A549 (cell line): ENCODE measurements around the gene NPPA. TPM values are rescaled to one million over a fixed set of nuclear protein-coding genes. Genes with fewer than 3 reads are reported as not detected.

Source experiments
- ATAC-seq, 2 experiments: fragments of 200-7000 bp in 1 of 2; fragments of >200 bp in 1 of 2; cut with Nextera tagmentation in 1 of 2; cut with Tn5 transposase in 1 of 2; 3 replicates each; pipeline versions ENCODE4 v1.8.0 to v1.9.1; 2018 to 2020; ENCODE audit warnings: mild to moderate bottlenecking in 1 of 2, moderate library complexity in 1 of 2
- CTCF ChIA-PET: fragments of 300-600 bp; sonication (Branson Sonifier 250); formaldehyde crosslinking; extraction: SDS; loops from one replicate; lab custom pipeline; 2021; ENCODE audit warnings: antibody characterized with exemption, inconsistent platforms; lab: Yijun Ruan, JAX
- POLR2A ChIA-PET: fragments of 350-600 bp; formaldehyde crosslinking; extraction: SDS; loops from one replicate; lab custom pipeline; 2021; ENCODE audit warnings: antibody characterized with exemption, inconsistent platforms; lab: Yijun Ruan, JAX
- DNase-seq, 2 experiments: peaks; one replicate each; pipeline versions ENCODE4 v3.0.0 to v3.0.0-alpha.2; 2011 to 2016; ENCODE audit warnings: low read depth in 1 of 2, low spot score in 1 of 2
- FAIRE-seq: peaks from 2 replicates; lab custom pipeline; 2011; peaks lifted over from hg19 to GRCh38; lab: Jason Lieb, UNC
- H3K27ac ChIP-seq, 2 experiments: fragments of >200 bp; sonication (Bioruptor Twin); formaldehyde crosslinking; 3 replicates each; pipeline ENCODE4 v1.5.1; 2016 to 2017
- H3K4me1 ChIP-seq: fragments of >200 bp; sonication (Bioruptor Twin); formaldehyde crosslinking; 3 replicates; pipeline ENCODE4 v1.6.1; 2016
- H3K4me2 ChIP-seq: fragments of >200 bp; sonication (Bioruptor Twin); formaldehyde crosslinking; 3 replicates; pipeline ENCODE4 v1.6.1; 2016
- H3K4me3 ChIP-seq: fragments of >200 bp; sonication (Bioruptor Twin); formaldehyde crosslinking; 3 replicates; pipeline ENCODE4 v1.5.1; 2016
- H3K9me3 ChIP-seq: fragments of >200 bp; sonication (Bioruptor Twin); formaldehyde crosslinking; 3 replicates; pipeline ENCODE4 v1.6.1; 2016
- BHLHE40 ChIP-seq: IDR thresholded peaks from 2 replicates; pipeline ENCODE4 v1.6.1; 2012; ENCODE audit warnings: low read depth, low read length, inconsistent platforms
- CHD4 ChIP-seq: fragments of 200-600 bp; sonication (generic); IDR thresholded peaks from 2 replicates; pipeline ENCODE4 v1.6.1; 2016; ENCODE audit warnings: antibody characterized with exemption, mild to moderate bottlenecking, borderline replicate concordance
- CTCF ChIP-seq: fragments of >200 bp; sonication (Bioruptor Twin); formaldehyde crosslinking; IDR thresholded peaks from 3 replicates; pipeline ENCODE4 v1.5.1; 2016
- ESRRA ChIP-seq: fragments of 150-350 bp; IDR thresholded peaks from 2 replicates; pipeline ENCODE4 v1.6.1; 2014; ENCODE audit warnings: mild to moderate bottlenecking, low read length, borderline replicate concordance
- FOXS1 ChIP-seq: fragments of 250-450 bp; sonication (Bioruptor Pico); IDR thresholded peaks from 2 replicates; pipeline ENCODE4 v1.5.0; 2020; ENCODE audit warnings: mild to moderate bottlenecking, moderate library complexity
- HES2 ChIP-seq: fragments of >200 bp; sonication (Bioruptor Twin); formaldehyde crosslinking; IDR thresholded peaks from 2 replicates; pipeline ENCODE4 v1.6.1; 2016
- HOXA7 ChIP-seq: fragments of 250-450 bp; sonication (Bioruptor Pico); IDR thresholded peaks from 2 replicates; pipeline ENCODE4 v1.5.0; 2020; ENCODE audit warnings: mild to moderate bottlenecking, moderate library complexity
- HOXB13 ChIP-seq: fragments of 250-450 bp; sonication (Bioruptor Pico); IDR thresholded peaks from 2 replicates; pipeline ENCODE4 v1.5.0; 2020; ENCODE audit warnings: low read depth, mild to moderate bottlenecking, moderate library complexity
- HOXB5 ChIP-seq: fragments of 250-450 bp; sonication (Bioruptor Pico); IDR thresholded peaks from 2 replicates; pipeline ENCODE4 v1.5.0; 2020; ENCODE audit warnings: mild to moderate bottlenecking, moderate library complexity
- JUN ChIP-seq, 2 experiments: fragments of >200 bp; sonication (Bioruptor Twin); formaldehyde crosslinking; IDR thresholded peaks; 2 replicates in 1 of 2; 3 replicates in 1 of 2; pipeline ENCODE4 v1.6.1; 2016 to 2017
- KDM1A ChIP-seq: fragments of 200-600 bp; sonication (generic); IDR thresholded peaks from 2 replicates; pipeline ENCODE4 v1.6.1; 2016; ENCODE audit warnings: low read depth, mild to moderate bottlenecking
- KDM5A ChIP-seq: fragments of 200-600 bp; sonication (generic); IDR thresholded peaks from 2 replicates; pipeline ENCODE4 v1.6.1; 2016; ENCODE audit warnings: antibody characterized with exemption, mild to moderate bottlenecking
- MAFK ChIP-seq: fragments of 450-650 bp; IDR thresholded peaks from 2 replicates; pipeline ENCODE4 v1.6.1; 2014; ENCODE audit not compliant: partially characterized antibody
- NR3C1 ChIP-seq: fragments of >200 bp; sonication (Bioruptor Twin); formaldehyde crosslinking; IDR thresholded peaks from 3 replicates; pipeline ENCODE4 v1.6.1; 2017
- PBX3 ChIP-seq: IDR thresholded peaks from 2 replicates; pipeline ENCODE4 v1.6.1; 2012
- PHF8 ChIP-seq: fragments of 200-600 bp; sonication (generic); IDR thresholded peaks from 2 replicates; pipeline ENCODE4 v1.6.1; 2016; ENCODE audit warnings: low read depth, mild to moderate bottlenecking, antibody characterized with exemption, moderate library complexity, borderline replicate concordance
- POLR2A ChIP-seq: IDR thresholded peaks from 2 replicates; pipeline ENCODE4 v1.6.1; 2012; ENCODE audit warnings: mild to moderate bottlenecking, low read length
- RAD21 ChIP-seq, 2 experiments: fragments of >200 bp in 1 of 2; sonication (Bioruptor Twin) in 1 of 2; formaldehyde crosslinking in 1 of 2; IDR thresholded peaks in 1 of 2; conservative IDR thresholded peaks in 1 of 2; 2 replicates in 1 of 2; 3 replicates in 1 of 2; pipeline ENCODE4 v1.6.1; 2012 to 2018; ENCODE audit warnings: inconsistent platforms in 1 of 2
- RARB ChIP-seq: fragments of 250-450 bp; sonication (Bioruptor Pico); IDR thresholded peaks from 2 replicates; pipeline ENCODE4 v1.8.0; 2021; ENCODE audit warnings: mild to moderate bottlenecking, moderate library complexity
- RNF2 ChIP-seq: fragments of 200-600 bp; sonication (generic); IDR thresholded peaks from 2 replicates; pipeline ENCODE4 v1.6.1; 2016; ENCODE audit warnings: low read depth, mild to moderate bottlenecking, antibody characterized with exemption, moderate library complexity, borderline replicate concordance
- SMC3 ChIP-seq: fragments of >200 bp; sonication (Bioruptor Twin); formaldehyde crosslinking; IDR thresholded peaks from 3 replicates; pipeline ENCODE4 v1.6.1; 2018; ENCODE audit warnings: inconsistent platforms
- WGBS: methylation state at CpG from one replicate; pipeline ENCODE4 v1.1.6; 2017; ENCODE audit errors: missing lambda C conversion rate; 5-methylcytosine and 5-hydroxymethylcytosine counted together
- polyA plus RNA-seq, 4 experiments: library from polyadenylated mRNA; depleted of rRNA in 3 of 4; stranded (reverse); fragments of >200 nt; fragmentation: RNase III in 1 of 4; extraction: RNeasy Plus Mini Kit Qiagen cat#74134 plus additional on column Dnase treatment in 1 of 4; gene quantifications; 2 replicates in 3 of 4; 3 replicates in 1 of 4; pipeline ENCODE4 v1.2.3, GENCODE V29; 2011 to 2017
- TF ChIP-seq, protein P1 (sequence below): IDR thresholded peaks from 2 replicates; pipeline ENCODE4 v1.6.1; 2012; ENCODE audit warnings: low read depth, borderline replicate concordance
- TF ChIP-seq, protein P2 (sequence below): IDR thresholded peaks from 2 replicates; pipeline ENCODE4 v1.6.1; 2012

NPPA gene
- polyA plus RNA-seq, 2 of the 4 experiments (the other 2 are of a cell fraction): not detected

GRCh38 chr1:11885916-11886315, 38.3 kb upstream of the NPPA start:
- ChIA-PET POLR2A (no interaction called here), CTCF (interaction anchor here (1.4 kb wide), 1 partner anchor 7 kb away, joined by 5 read pairs; no protein-coding TSS in a partner anchor)
- no peak for FAIRE-seq
- Histone ChIP-seq H3K4me2 (no peak overlapping the region), H3K4me1 (no peaks in the 10 kb centered on the region), H3K9me3 (no peaks in the 10 kb centered on the region), H3K27ac (no peak overlapping the region), H3K4me3 (no peak overlapping the region)
- DNase-seq: no peak
- TF ChIP-seq RAD21 (conservative IDR thresholded peaks at IDR 0.05 in 1 of 2, IDR thresholded peaks at IDR 0.05 in 1 of 2): no peak
- TF ChIP-seq SMC3: no peak
- TF ChIP-seq JUN (IDR thresholded peaks at IDR 0.05): no peak
- no peak for TF ChIP-seq ESRRA
- no peak for TF ChIP-seq CTCF
- TF ChIP-seq BHLHE40: no peak
- ATAC-seq: no peak
- WGBS: 40% methylated on average over 6 of the region's 6 CpGs

GRCh38 chr1:11882814-11883538, 35.4 kb upstream of the NPPA start:
- Histone ChIP-seq H3K4me1 (no peaks in the 10 kb centered on the region), H3K27ac (no peak overlapping the region), H3K9me3 (no peaks in the 10 kb centered on the region), H3K4me3 (no peak overlapping the region), H3K4me2 (no peak overlapping the region)
- POLR2A ChIA-PET: no interaction called here
- DNase-seq (no peak), ATAC-seq (peak in 1 of 2 experiments; percentile 32; a peak in 2 of 6 replicates), FAIRE-seq (no peak)
- TF ChIP-seq, protein P1, sequence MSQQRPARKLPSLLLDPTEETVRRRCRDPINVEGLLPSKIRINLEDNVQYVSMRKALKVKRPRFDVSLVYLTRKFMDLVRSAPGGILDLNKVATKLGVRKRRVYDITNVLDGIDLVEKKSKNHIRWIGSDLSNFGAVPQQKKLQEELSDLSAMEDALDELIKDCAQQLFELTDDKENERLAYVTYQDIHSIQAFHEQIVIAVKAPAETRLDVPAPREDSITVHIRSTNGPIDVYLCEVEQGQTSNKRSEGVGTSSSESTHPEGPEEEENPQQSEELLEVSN: no peak
- CTCF ChIA-PET: interaction anchor here (0.8 to 1.8 kb wide), 4 partner anchors 10 to 45 kb away, joined by 3 to 14 read pairs (median 6); no protein-coding TSS in a partner anchor
- 57% methylated on average over 8 of the region's 13 CpGs for WGBS

- CTCF ChIA-PET: interaction anchor here (1.4 to 3.9 kb wide), 5 partner anchors 9 to 44 kb away, joined by 4 to 15 read pairs (median 13); no protein-coding TSS in a partner anchor
Observed at GRCh38 chr1:11881749-11882441, 34.3 kb upstream of the NPPA start.

GRCh38 chr1:11880911-11881748, 33.5 kb upstream of the NPPA start:
- 52% methylated on average over 5 of the region's 10 CpGs for WGBS
- no peaks in the 10 kb centered on the region for H3K9me3 ChIP-seq
- H3K4me1 ChIP-seq: no peaks in the 10 kb centered on the region
- CTCF ChIA-PET: interaction anchor here (3.1 to 3.9 kb wide), 2 partner anchors 12 to 13 kb away, joined by 13 to 15 read pairs; no protein-coding TSS in a partner anchor
- DNase-seq (no peak), FAIRE-seq (no peak), ATAC-seq (no peak)
- POLR2A ChIA-PET: interaction anchor here (0.6 kb wide), 1 partner anchor 27 kb away, joined by 6 read pairs; no protein-coding TSS in a partner anchor
- H3K27ac ChIP-seq: no peak overlapping the region
- no peak overlapping the region for H3K4me2 ChIP-seq
- H3K4me3 ChIP-seq: no peak overlapping the region
- TF ChIP-seq PBX3 (no peak), POLR2A (no peak), HOXA7 (CRISPR knock-in tag) (no peak), NR3C1 (no peak), PHF8 (no peak), ESRRA (no peak), HOXB13 (no peak), JUN (IDR thresholded peaks at IDR 0.05) (no peak), FOXS1 (CRISPR knock-in tag) (no peak), MAFK (no peak), HOXB5 (CRISPR knock-in tag) (no peak), KDM5A (no peak)
- TF ChIP-seq, protein P2, sequence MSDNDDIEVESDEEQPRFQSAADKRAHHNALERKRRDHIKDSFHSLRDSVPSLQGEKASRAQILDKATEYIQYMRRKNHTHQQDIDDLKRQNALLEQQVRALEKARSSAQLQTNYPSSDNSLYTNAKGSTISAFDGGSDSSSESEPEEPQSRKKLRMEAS: no peak

More at GRCh38 chr1:11881749-11882441, 34.3 kb upstream of the NPPA start:
- Histone ChIP-seq H3K4me2 (no peak overlapping the region), H3K9me3 (no peaks in the 10 kb centered on the region), H3K4me1 (no peaks in the 10 kb centered on the region), H3K4me3 (no peak overlapping the region), H3K27ac (no peak overlapping the region)
- FAIRE-seq (no peak), DNase-seq (peak in 1 of 2 experiments; percentile 10), ATAC-seq (no peak)
- POLR2A ChIA-PET: no interaction called here
- WGBS: 63% methylated on average over 17 of the region's 18 CpGs
- TF ChIP-seq HES2 (no peak), CHD4 (no peak), RARB (no peak), RNF2 (no peak), HOXB13 (no peak), KDM1A (no peak)
